ENCODE measurements around the gene TCF3. TPM values are rescaled to one million over a fixed set of nuclear protein-coding genes. Genes with fewer than 3 reads are reported as not detected.
A peak's percentile ranks its signal among the peaks of the same experiment; 100 is the strongest.

TCF3 gene
- total RNA-seq, 1 experiment from 2014 or later, result 304 TPM

DNA sequence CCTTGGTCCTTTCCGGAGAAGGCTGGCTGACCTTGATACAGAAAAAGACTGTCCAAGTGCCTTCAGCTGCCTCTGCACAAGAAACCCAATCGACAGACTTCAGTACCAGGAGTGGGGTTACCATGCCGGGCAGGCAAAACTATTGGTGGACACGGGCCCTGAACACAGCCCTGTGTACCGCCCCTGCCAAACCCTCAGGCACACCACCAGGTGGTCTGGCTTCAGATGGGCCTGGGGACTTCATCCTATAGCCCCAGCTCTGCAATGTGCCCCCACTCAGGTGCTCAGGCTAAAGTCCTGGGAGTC, 17.5 kb downstream of the TCF3 start:
- no peak overlapping the region for H3K9ac ChIP-seq (ENCODE audit: extremely low read depth, insufficient read length, low read length)
- H3K14ac ChIP-seq (ENCODE audit: insufficient read depth, low read length), result no peak overlapping the region
- H4K20me1 ChIP-seq (ENCODE audit: control insufficient read depth, insufficient read depth, insufficient read length), result no peaks in the 10 kb centered on the region
- H3K79me1 ChIP-seq (ENCODE audit: insufficient read depth, low read depth, low read length, poor library complexity, severe bottlenecking), result peaks cover 13% of the 10 kb centered on the region
- H3K27me3 Mint-ChIP-seq (ENCODE audit: low read depth), result no peaks in the 10 kb centered on the region
- no peaks in the 10 kb centered on the region for H3K4me1 Mint-ChIP-seq
- H2AK5ac ChIP-seq (ENCODE audit: insufficient read length, low read length), result no peak overlapping the region
- no peaks in the 10 kb centered on the region for H3K9me3 ChIP-seq (ENCODE audit: control insufficient read depth, low read depth, low read length)
- H2BK15ac ChIP-seq (ENCODE audit: low read depth, low read length), result no peak overlapping the region
- H3K4me3 Mint-ChIP-seq, result no peak overlapping the region
- H3K18ac ChIP-seq (ENCODE audit: insufficient read length, low read depth, low read length), result no peak overlapping the region
- H3K4ac ChIP-seq (ENCODE audit: low read depth, low read length), result no peak overlapping the region
- H4K8ac ChIP-seq (replicated peaks; ENCODE audit: insufficient read length, low read depth, low read length), result no peak overlapping the region
- no peaks in the 10 kb centered on the region for H3K23me2 ChIP-seq (ENCODE audit: insufficient read length, low read depth, low read length, poor library complexity, severe bottlenecking)
- H2BK5ac ChIP-seq (ENCODE audit: insufficient read length, low read length), result no peak overlapping the region
- H2BK120ac ChIP-seq (ENCODE audit: low read depth, low read length, poor library complexity, severe bottlenecking), result no peak overlapping the region
- H4K5ac ChIP-seq (ENCODE audit: insufficient read length, low read depth, low read length), result no peak overlapping the region
- H3T11ph ChIP-seq (ENCODE audit: low read length), result no peak overlapping the region
- no peak overlapping the region for H2AFZ ChIP-seq (ENCODE audit: low read length)
- peaks cover 48 to 78% (median 73%) of the 10 kb centered on the region in 3 experiments for H3K36me3 Mint-ChIP-seq (ENCODE audit: insufficient read depth in 1 of 3, low read depth in 3 of 3)
- no peak overlapping the region for H4K91ac ChIP-seq (ENCODE audit: insufficient read length, low read depth, low read length)
- no peak overlapping the region for H3K23ac ChIP-seq (ENCODE audit: insufficient read length, low read depth, low read length)
- no CpG with 5 or more reads among the region's 5 CpGs for WGBS (ENCODE audit: extremely low coverage, insufficient read length, low lambda C conversion rate)
- H3K4me2 ChIP-seq (ENCODE audit: insufficient read depth, insufficient read length, low read length), result no peak overlapping the region
- peak overlapping the region in 1 of 3 experiments; percentile 84; a peak in 1 of 7 replicates for H3K27ac Mint-ChIP-seq
- H3K9me3 Mint-ChIP-seq, result peaks cover 0 to 3% of the 10 kb centered on the region in 2 experiments; a peak in 1 of 5 replicates
- H3K4me1 ChIP-seq (ENCODE audit: insufficient read depth, low read length), result no peaks in the 10 kb centered on the region
- H3K79me2 ChIP-seq (ENCODE audit: insufficient read depth, low read length), result peaks cover 2% of the 10 kb centered on the region; the same call in 1 of the 2 replicates
- no peak for DNase-seq
- no peak overlapping the region for H3K56ac ChIP-seq (ENCODE audit: insufficient read length, low read depth, low read length)
- TF ChIP-seq, protein P1, sequence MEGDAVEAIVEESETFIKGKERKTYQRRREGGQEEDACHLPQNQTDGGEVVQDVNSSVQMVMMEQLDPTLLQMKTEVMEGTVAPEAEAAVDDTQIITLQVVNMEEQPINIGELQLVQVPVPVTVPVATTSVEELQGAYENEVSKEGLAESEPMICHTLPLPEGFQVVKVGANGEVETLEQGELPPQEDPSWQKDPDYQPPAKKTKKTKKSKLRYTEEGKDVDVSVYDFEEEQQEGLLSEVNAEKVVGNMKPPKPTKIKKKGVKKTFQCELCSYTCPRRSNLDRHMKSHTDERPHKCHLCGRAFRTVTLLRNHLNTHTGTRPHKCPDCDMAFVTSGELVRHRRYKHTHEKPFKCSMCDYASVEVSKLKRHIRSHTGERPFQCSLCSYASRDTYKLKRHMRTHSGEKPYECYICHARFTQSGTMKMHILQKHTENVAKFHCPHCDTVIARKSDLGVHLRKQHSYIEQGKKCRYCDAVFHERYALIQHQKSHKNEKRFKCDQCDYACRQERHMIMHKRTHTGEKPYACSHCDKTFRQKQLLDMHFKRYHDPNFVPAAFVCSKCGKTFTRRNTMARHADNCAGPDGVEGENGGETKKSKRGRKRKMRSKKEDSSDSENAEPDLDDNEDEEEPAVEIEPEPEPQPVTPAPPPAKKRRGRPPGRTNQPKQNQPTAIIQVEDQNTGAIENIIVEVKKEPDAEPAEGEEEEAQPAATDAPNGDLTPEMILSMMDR (conservative IDR thresholded peaks at IDR 0.05), result no peak
- no peak overlapping the region for H2BK20ac ChIP-seq (ENCODE audit: low read depth, low read length, poor library complexity, severe bottlenecking)
- H3K27ac ChIP-seq (ENCODE audit: insufficient read length, low read depth, low read length), result no peak overlapping the region
- no peak overlapping the region for H2BK12ac ChIP-seq (ENCODE audit: insufficient read length, low read depth, low read length)
- no peaks in the 10 kb centered on the region for H3K27me3 ChIP-seq (ENCODE audit: insufficient read depth, low read length)

Measured in H9 (cell line).